ENCODE data around the gene CSTF3. TPM values are rescaled to one million over a fixed set of nuclear protein-coding genes. Genes with fewer than 3 reads are reported as not detected.
A peak's percentile ranks its signal among the peaks of the same experiment; 100 is the strongest.
"Not testable (repeated sequence)": the region's sequence is repeated elsewhere in the genome, so short reads cannot be mapped to it uniquely, and the experiment has no call there.

Gene CSTF3
- total RNA-seq, 6 experiments from 2014 or later, result 28.9 to 39.5 (median 35.6) TPM

DNA sequence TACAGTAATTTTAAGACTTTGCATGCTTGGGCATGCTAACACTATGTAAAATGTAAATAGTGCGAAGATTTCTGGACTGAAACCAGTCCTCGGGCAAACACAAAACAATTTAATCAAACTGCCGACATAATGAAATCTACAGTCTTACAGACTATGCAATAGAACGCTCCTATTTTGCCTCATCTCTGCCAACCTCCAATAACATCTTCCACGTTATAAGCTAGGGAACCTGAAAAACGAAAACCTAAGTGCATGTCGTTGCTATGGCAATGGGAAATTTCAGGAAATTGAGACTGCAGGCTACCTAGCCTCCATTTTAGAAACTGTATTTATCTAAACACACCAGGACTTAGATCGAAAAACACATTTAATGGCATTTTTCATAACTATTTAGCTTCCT, 1.1 kb downstream of the CSTF3 start:
- Mint-ChIP-seq H3K27ac (peak overlapping the region; percentile 99), H3K4me1 (ENCODE audit: low read depth) (peaks cover 57% of the 10 kb centered on the region), H3K36me3 (ENCODE audit: low read depth) (peaks cover 40% of the 10 kb centered on the region), H3K9me3 (peaks cover 4% of the 10 kb centered on the region; the same call in 1 of the 2 replicates), H3K4me3 (peak overlapping the region; percentile 100), H3K27me3 (ENCODE audit: insufficient read depth) (peaks cover 2% of the 10 kb centered on the region)
- peak; percentile 53 for DNase-seq
- no peak for TF ChIP-seq CTCF (IDR thresholded peaks at IDR 0.05)

GRCh38 chr11:33159378-33159867, 1.9 kb downstream of the CSTF3 start:
- H3K4me1 Mint-ChIP-seq (ENCODE audit: low read depth), result peaks cover 57% of the 10 kb centered on the region
- DNase-seq; H3K9me3 Mint-ChIP-seq; H3K27me3 Mint-ChIP-seq (ENCODE audit: insufficient read depth): not testable (repeated sequence)
- peak overlapping the region; percentile 100 for H3K4me3 Mint-ChIP-seq
- peak overlapping the region; percentile 99 for H3K27ac Mint-ChIP-seq
- H3K36me3 Mint-ChIP-seq (ENCODE audit: low read depth), result peaks cover 44% of the 10 kb centered on the region

- H3K36me3 Mint-ChIP-seq (ENCODE audit: low read depth), result peaks cover 46% of the 10 kb centered on the region
- TF ChIP-seq CTCF (IDR thresholded peaks at IDR 0.05), result no peak
- peak overlapping the region; percentile 61 for H3K27ac Mint-ChIP-seq
- H3K9me3 Mint-ChIP-seq, result peaks cover 4% of the 10 kb centered on the region; the same call in 1 of the 2 replicates
- peaks cover 2% of the 10 kb centered on the region for H3K27me3 Mint-ChIP-seq (ENCODE audit: insufficient read depth)
- H3K4me3 Mint-ChIP-seq, result peak overlapping the region; percentile 100
- H3K4me1 Mint-ChIP-seq (ENCODE audit: low read depth), result peaks cover 57% of the 10 kb centered on the region
- no peak for DNase-seq
Measured at GRCh38 chr11:33158596-33159275, 2.5 kb downstream of the CSTF3 start.

DNA sequence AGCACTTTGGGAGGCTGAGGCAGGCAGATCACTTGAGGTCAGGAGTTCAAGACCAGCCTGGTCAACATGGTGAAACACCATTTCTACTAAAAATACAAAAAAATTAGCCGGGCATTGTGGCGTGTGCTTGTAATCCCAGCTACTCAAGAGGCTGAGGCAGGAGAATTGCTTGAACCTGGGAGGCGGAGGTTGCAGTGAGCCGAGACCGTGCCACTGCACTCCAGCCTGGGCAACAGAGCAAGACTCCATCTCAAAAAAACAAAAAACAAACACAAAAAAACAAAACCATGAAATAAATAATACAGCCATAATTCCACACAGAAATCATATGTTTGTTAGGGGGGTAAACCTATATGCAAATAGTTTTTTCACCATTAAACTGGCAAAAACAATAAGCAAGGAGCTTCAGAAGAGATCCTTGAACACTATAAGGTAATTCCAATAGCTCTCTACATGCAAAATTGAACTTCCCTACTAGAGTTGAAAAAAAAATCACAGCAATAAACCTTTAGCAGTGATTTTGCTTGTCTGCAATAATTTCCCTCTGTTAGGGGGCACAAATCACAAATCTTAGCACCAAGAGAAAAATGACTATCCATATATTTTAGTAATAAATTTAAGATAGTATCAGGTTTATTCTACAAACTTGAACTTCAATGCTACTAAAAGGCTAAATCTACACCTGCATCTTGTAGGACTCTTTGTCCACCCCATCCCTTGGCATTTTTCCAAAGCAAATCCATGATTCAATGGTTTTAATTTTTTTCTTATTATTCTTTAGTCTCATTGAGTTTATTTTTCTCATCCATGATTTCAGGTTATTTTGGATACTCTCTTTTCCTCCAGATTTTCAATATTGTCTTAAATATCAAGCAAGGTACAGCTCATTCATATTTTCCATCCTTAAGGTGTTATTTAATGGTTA, 3.9 kb downstream of the CSTF3 start:
- H3K9me3 Mint-ChIP-seq, result no peaks in the 10 kb centered on the region; the same call in 1 of the 2 replicates
- no peak for TF ChIP-seq CTCF (IDR thresholded peaks at IDR 0.05)
- no peak for DNase-seq
- peaks cover 43% of the 10 kb centered on the region for H3K36me3 Mint-ChIP-seq (ENCODE audit: low read depth)
- H3K27me3 Mint-ChIP-seq (ENCODE audit: insufficient read depth), result peaks cover 2% of the 10 kb centered on the region
- H3K4me1 Mint-ChIP-seq (ENCODE audit: low read depth), result peaks cover 51% of the 10 kb centered on the region
- H3K4me3 Mint-ChIP-seq, result peak overlapping the region; percentile 100
- H3K27ac Mint-ChIP-seq, result no peak overlapping the region; the same call in 1 of the 2 replicates

GRCh38 chr11:33151399-33151798, 9.9 kb downstream of the CSTF3 start:
- peaks cover 27% of the 10 kb centered on the region for H3K4me1 Mint-ChIP-seq (ENCODE audit: low read depth)
- no peak overlapping the region for H3K27ac Mint-ChIP-seq
- peaks cover 13% of the 10 kb centered on the region for H3K36me3 Mint-ChIP-seq (ENCODE audit: low read depth)
- no peak overlapping the region for H3K4me3 Mint-ChIP-seq
- DNase-seq, result no peak
- no peak for TF ChIP-seq CTCF (IDR thresholded peaks at IDR 0.05)
- no peaks in the 10 kb centered on the region; the same call in 1 of the 2 replicates for H3K27me3 Mint-ChIP-seq (ENCODE audit: insufficient read depth)
- H3K9me3 Mint-ChIP-seq, result no peaks in the 10 kb centered on the region

Measured in HFFc6 (cell line).